Keratinocyte (primary cell): ENCODE results near the gene ZACN. TPM values are rescaled to one million over a fixed set of nuclear protein-coding genes. Genes with fewer than 3 reads are reported as not detected.

Experiments
- DNase-seq: peaks from one replicate; pipeline ENCODE4 v3.0.0-alpha.2; 2011; ENCODE audit warnings: low read depth, missing footprints, low spot score
- FAIRE-seq: peaks from 2 replicates; lab custom pipeline; 2011; peaks lifted over from hg19 to GRCh38; lab: Jason Lieb, UNC
- H2AFZ ChIP-seq: 2 replicates; pipeline ENCODE4 v1.6.0; 2012; ENCODE audit warnings: low read length, control low read depth, inconsistent platforms; ENCODE audit not compliant: control insufficient read depth
- H3K27ac ChIP-seq: 2 replicates; pipeline ENCODE4 v1.5.1; 2011; ENCODE audit warnings: low read length; ENCODE audit not compliant: control insufficient read depth, insufficient read depth
- H3K27me3 ChIP-seq: 3 replicates; pipeline ENCODE4 v1.6.0; 2011; ENCODE audit warnings: low read length; ENCODE audit not compliant: control insufficient read depth, insufficient read depth; ENCODE audit errors: extremely low read depth
- H3K36me3 ChIP-seq, 2 experiments: 2 replicates in 1 of 2; 3 replicates in 1 of 2; pipeline ENCODE4 v1.5.1; 2011; ENCODE audit warnings: low read length in 2 of 2, mild to moderate bottlenecking in 1 of 2; ENCODE audit not compliant: control insufficient read depth in 2 of 2, insufficient read depth in 2 of 2; ENCODE audit errors: extremely low read depth in 1 of 2
- H3K4me1 ChIP-seq: 3 replicates; pipeline ENCODE4 v1.5.1; 2011; ENCODE audit warnings: low read length; ENCODE audit not compliant: control insufficient read depth, insufficient read depth; ENCODE audit errors: extremely low read depth
- H3K4me2 ChIP-seq: 3 replicates; pipeline ENCODE4 v1.6.0; 2011; ENCODE audit warnings: low read depth, low read length; ENCODE audit not compliant: control insufficient read depth, insufficient read depth; ENCODE audit errors: extremely low read depth
- H3K4me3 ChIP-seq, 3 experiments: fragments of 200-600 bp in 1 of 3; sonication (generic) in 1 of 3; 2 replicates in 2 of 3; 3 replicates in 1 of 3; pipeline ENCODE4 v1.5.1; 2011 to 2016; ENCODE audit warnings: low read length in 3 of 3, mild to moderate bottlenecking in 3 of 3, control low read depth in 2 of 3, inconsistent platforms in 1 of 3, low read depth in 1 of 3, mixed read lengths in 1 of 3, mixed run types in 1 of 3, moderate library complexity in 1 of 3; ENCODE audit not compliant: control insufficient read depth in 2 of 3, insufficient read depth in 2 of 3; ENCODE audit errors: extremely low read depth in 1 of 3
- H3K79me2 ChIP-seq: 2 replicates; pipeline ENCODE4 v1.6.0; 2012; ENCODE audit warnings: low read length; ENCODE audit not compliant: control insufficient read depth, insufficient read depth
- H3K9ac ChIP-seq: 3 replicates; pipeline ENCODE4 v1.6.0; 2011; ENCODE audit warnings: low read length; ENCODE audit not compliant: control insufficient read depth, insufficient read depth; ENCODE audit errors: extremely low read depth
- H3K9me1 ChIP-seq: 3 replicates; pipeline ENCODE4 v1.6.0; 2011; ENCODE audit warnings: low read length; ENCODE audit not compliant: control insufficient read depth, insufficient read depth; ENCODE audit errors: extremely low read depth
- H3K9me3 ChIP-seq: 2 replicates; pipeline ENCODE4 v1.5.1; 2012; ENCODE audit warnings: low read depth, low read length; ENCODE audit not compliant: control insufficient read depth
- H4K20me1 ChIP-seq: 3 replicates; pipeline ENCODE4 v1.6.0; 2011; ENCODE audit warnings: low read length; ENCODE audit not compliant: control insufficient read depth, insufficient read depth; ENCODE audit errors: extremely low read depth
- EZH2 ChIP-seq: IDR thresholded peaks from one replicate; pipeline ENCODE4 v1.6.1; 2012; ENCODE audit warnings: inconsistent platforms, mild to moderate bottlenecking, low read length, moderate library complexity
- dilution Hi-C: fragments of 300-500 bp; cut with MboI; formaldehyde crosslinking; loops from one replicate; pipeline ENCODE4 v1.7.0; 2020; ENCODE audit warnings: low sequenced_read_pairs; ENCODE audit not compliant: extremely low pct_ligation_motif_present
- polyA plus RNA-seq, 5 experiments: library from polyadenylated mRNA; depleted of rRNA in 3 of 5; stranded (reverse) in 3 of 5; stranded (forward) in 1 of 5; unstranded in 1 of 5; fragments of >200 nt; gene quantifications; 1 replicate in 1 of 5; 2 replicates in 3 of 5; 3 replicates in 1 of 5; pipeline versions ENCODE4 v1.2.1 to v1.2.3, GENCODE V29; 2011 to 2012; ENCODE audit warnings: missing spikeins in 2 of 5, low read depth in 1 of 5, low replicate concordance in 1 of 5
- TF ChIP-seq, protein P1 (sequence below), 3 experiments: IDR thresholded peaks in 1 of 3; conservative IDR thresholded peaks in 1 of 3; optimal IDR thresholded peaks in 1 of 3; 2 replicates in 2 of 3; 3 replicates in 1 of 3; pipeline versions ENCODE3 to v1.5.1; 2011; ENCODE audit warnings: low read length in 3 of 3, mild to moderate bottlenecking in 3 of 3, moderate library complexity in 2 of 3, control low read depth in 1 of 3, inconsistent platforms in 1 of 3; ENCODE audit not compliant: insufficient read depth in 2 of 3; ENCODE audit errors: extremely low read depth in 1 of 3

Gene ZACN
- polyA plus RNA-seq, 1 donor (not counting 4 experiments of a cell fraction or from before 2014, with no cell fraction given) = not detected

DNA sequence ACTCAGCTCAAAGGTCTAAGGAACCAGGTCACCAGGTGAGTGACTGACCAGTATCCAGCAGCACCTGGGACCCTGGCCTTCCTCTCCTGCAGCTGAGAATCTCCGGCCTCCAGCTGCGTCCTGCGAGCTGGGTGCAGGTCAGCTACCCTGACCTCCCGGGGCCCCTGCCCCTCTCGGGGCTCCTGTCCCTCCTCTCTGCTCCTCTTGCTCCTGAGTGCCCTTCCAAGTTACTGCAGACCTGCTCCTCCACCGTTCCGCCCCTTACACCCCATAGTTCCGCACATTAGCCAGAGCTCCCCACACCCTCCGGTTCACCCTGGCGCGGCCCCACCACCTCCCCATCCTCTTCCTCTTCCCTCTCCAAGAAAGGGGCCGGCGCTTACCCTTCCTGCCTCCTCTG is 51.5 kb downstream of the ZACN start:
- FAIRE-seq = no peak
- no peak overlapping the region for H2AFZ ChIP-seq
- H3K27me3 ChIP-seq = no peaks in the 10 kb centered on the region
- H3K9ac ChIP-seq = no peak overlapping the region
- no peaks in the 10 kb centered on the region for H3K9me1 ChIP-seq
- no peaks in the 10 kb centered on the region for H4K20me1 ChIP-seq
- no peaks in the 10 kb centered on the region for H3K79me2 ChIP-seq
- TF ChIP-seq, protein P1, sequence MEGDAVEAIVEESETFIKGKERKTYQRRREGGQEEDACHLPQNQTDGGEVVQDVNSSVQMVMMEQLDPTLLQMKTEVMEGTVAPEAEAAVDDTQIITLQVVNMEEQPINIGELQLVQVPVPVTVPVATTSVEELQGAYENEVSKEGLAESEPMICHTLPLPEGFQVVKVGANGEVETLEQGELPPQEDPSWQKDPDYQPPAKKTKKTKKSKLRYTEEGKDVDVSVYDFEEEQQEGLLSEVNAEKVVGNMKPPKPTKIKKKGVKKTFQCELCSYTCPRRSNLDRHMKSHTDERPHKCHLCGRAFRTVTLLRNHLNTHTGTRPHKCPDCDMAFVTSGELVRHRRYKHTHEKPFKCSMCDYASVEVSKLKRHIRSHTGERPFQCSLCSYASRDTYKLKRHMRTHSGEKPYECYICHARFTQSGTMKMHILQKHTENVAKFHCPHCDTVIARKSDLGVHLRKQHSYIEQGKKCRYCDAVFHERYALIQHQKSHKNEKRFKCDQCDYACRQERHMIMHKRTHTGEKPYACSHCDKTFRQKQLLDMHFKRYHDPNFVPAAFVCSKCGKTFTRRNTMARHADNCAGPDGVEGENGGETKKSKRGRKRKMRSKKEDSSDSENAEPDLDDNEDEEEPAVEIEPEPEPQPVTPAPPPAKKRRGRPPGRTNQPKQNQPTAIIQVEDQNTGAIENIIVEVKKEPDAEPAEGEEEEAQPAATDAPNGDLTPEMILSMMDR (optimal IDR thresholded peaks at IDR 0.05 in 1 of 3, IDR thresholded peaks at IDR 0.05 in 1 of 3, conservative IDR thresholded peaks at IDR 0.05 in 1 of 3; ENCODE audit: extremely low read depth in 1 of 3, insufficient read depth in 2 of 3, low read length in 3 of 3) = no peak
- no peak for TF ChIP-seq EZH2
- DNase-seq = no peak
- dilution Hi-C loops = no loop called here
- H3K36me3 ChIP-seq = no peaks in the 10 kb centered on the region
- no peak overlapping the region for H3K4me3 ChIP-seq
- H3K4me2 ChIP-seq = no peak overlapping the region
- H3K4me1 ChIP-seq = peaks cover 10% of the 10 kb centered on the region
- H3K27ac ChIP-seq = no peak overlapping the region
- H3K9me3 ChIP-seq = no peaks in the 10 kb centered on the region

DNA sequence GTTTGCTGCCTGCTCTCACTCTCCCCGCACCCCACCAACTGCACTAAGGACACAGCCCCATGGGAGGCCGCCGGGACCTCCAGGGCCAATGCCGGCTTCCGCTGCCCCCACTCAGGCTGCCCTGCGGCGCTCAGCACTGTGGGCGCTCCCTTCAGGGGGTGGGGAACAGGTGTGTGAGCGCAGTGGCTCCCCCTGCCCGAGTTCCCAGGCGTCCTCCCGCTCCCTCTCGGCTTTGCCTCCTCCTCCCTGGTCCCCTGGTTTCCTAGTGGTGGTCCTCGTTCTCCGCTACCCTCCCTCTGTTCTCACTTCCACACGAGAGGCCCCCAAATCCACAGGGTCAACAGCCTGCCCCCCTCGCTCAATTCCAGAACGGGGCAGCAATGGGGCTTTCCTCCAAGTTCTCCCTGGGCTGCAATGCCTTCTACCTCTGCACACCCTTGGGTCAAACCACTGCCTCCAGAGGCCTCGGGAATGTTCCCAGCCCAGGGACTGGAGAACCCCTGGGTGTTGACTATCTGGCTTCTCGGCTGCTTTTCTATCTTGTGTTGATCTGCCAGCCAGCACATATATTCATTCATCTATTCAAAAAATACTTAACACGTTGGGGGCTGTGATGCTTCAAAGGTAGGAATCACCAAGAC is 52.2 kb downstream of the ZACN start:
- no peaks in the 10 kb centered on the region for H3K79me2 ChIP-seq
- H3K27ac ChIP-seq = no peak overlapping the region
- H3K4me2 ChIP-seq = no peak overlapping the region
- H4K20me1 ChIP-seq = no peaks in the 10 kb centered on the region
- DNase-seq = no peak
- no peaks in the 10 kb centered on the region for H3K27me3 ChIP-seq
- no peak overlapping the region for H3K9ac ChIP-seq
- H2AFZ ChIP-seq = no peak overlapping the region
- H3K9me3 ChIP-seq = no peaks in the 10 kb centered on the region
- no peak overlapping the region for H3K4me3 ChIP-seq
- FAIRE-seq = no peak
- H3K36me3 ChIP-seq = no peaks in the 10 kb centered on the region
- dilution Hi-C loops = no loop called here
- H3K4me1 ChIP-seq = peaks cover 10% of the 10 kb centered on the region
- H3K9me1 ChIP-seq = no peaks in the 10 kb centered on the region
- TF ChIP-seq EZH2 = no peak
- TF ChIP-seq, protein P1 (optimal IDR thresholded peaks at IDR 0.05 in 1 of 3, IDR thresholded peaks at IDR 0.05 in 1 of 3, conservative IDR thresholded peaks at IDR 0.05 in 1 of 3; ENCODE audit: extremely low read depth in 1 of 3, insufficient read depth in 2 of 3, low read length in 3 of 3) = no peak
